Ovary (tissue), 9 donors: ENCODE data around the gene CFAP44. TPM values are rescaled to one million over a fixed set of nuclear protein-coding genes. Genes with fewer than 3 reads are reported as not detected.

Experiments
- DNase-seq, 5 donors: peaks; one replicate each; pipeline ENCODE4 v3.0.0-alpha.2; 2019 to 2020
- H3K27ac ChIP-seq, 2 donors: fragments of 200-600 bp; one replicate each; pipeline versions ENCODE4 v1.5.1 to v1.8.0; 2019 to 2022
- H3K27me3 ChIP-seq: fragments of 200-600 bp; one replicate; pipeline ENCODE4 v1.8.0; 2022
- H3K36me3 ChIP-seq: fragments of 200-600 bp; sonication (generic); one replicate; pipeline ENCODE4 v1.5.1; 2019
- H3K4me1 ChIP-seq: one replicate; pipeline ENCODE4 v1.8.1; 2013; ENCODE audit warnings: mild to moderate bottlenecking, moderate library complexity; ENCODE audit not compliant: insufficient read depth
- H3K4me3 ChIP-seq: fragments of 200-600 bp; sonication (generic); one replicate; pipeline ENCODE4 v1.5.1; 2017
- H3K9me3 ChIP-seq, 2 donors: fragments of 200-600 bp in 1 of 2; sonication (generic) in 1 of 2; one replicate each; pipeline versions ENCODE4 v1.5.1 to v1.8.1; 2013 to 2019; ENCODE audit warnings: mild to moderate bottlenecking in 1 of 2, moderate library complexity in 1 of 2
- EP300 ChIP-seq: sonication (generic); formaldehyde crosslinking; IDR thresholded peaks from one replicate; pipeline ENCODE4 v1.6.1; 2017; ENCODE audit warnings: antibody characterized with exemption
- POLR2A ChIP-seq: fragments of 450-650 bp; IDR thresholded peaks from one replicate; pipeline ENCODE4 v1.6.1; 2017; ENCODE audit warnings: antibody characterized with exemption, mild to moderate bottlenecking, moderate library complexity
- WGBS, 3 donors: extraction: QIAGEN DNeasy Blood & Tissue Kit in 1 of 3; methylation state at CpG; one replicate each; pipeline versions ENCODE4 v1.1.5 to v1.1.7; 2013 to 2017; 5-methylcytosine and 5-hydroxymethylcytosine counted together
- intact Hi-C, 4 donors: fragments of 100-400 bp; cut with DNase I; formaldehyde crosslinking; loops; one replicate each; pipeline versions ENCODE4 v1.11.0 to v1.15.1; 2022 to 2023
- microRNA-seq, 3 donors: library from miRNA; unstranded; fragments of <30 nt; microRNA quantifications; one replicate each; pipeline versions ENCODE4 to v1.2.0, GENCODE V29; 2019 to 2020
- polyA plus RNA-seq, 2 donors: library from polyadenylated mRNA; stranded (reverse); fragments of 200-250 nt in 1 of 2; fragments of 350-450 nt in 1 of 2; fragmentation: Illumina TruSeq in 1 of 2; extraction: RNeasy Lipid Tissue Mini Kit (QIAGEN cat#74804) in 1 of 2; gene quantifications; one replicate each; pipeline ENCODE4 v1.2.3, GENCODE V29; 2013 to 2014
- small RNA-seq: library from RNA; depleted of rRNA; stranded (forward); fragments of <200 nt; gene quantifications from one replicate; pipeline ENCODE3, GENCODE V24; 2016
- total RNA-seq, 7 donors: library from RNA; depleted of rRNA in 2 of 7; stranded (reverse); fragments of >200 nt in 2 of 7; fragmentation: NEBNext Ultra II Directional in 3 of 7; extraction: Animal tissue kit (Norgen Biotek cat#: 25700) in 3 of 7; gene quantifications; one replicate each; pipeline versions ENCODE4 v1.1.0 to v1.2.4, GENCODE V29; 2016 to 2023
- TF ChIP-seq, protein P1 (sequence below), 3 donors: fragments of 450-650 bp in 2 of 3; fragments of 200-600 bp in 1 of 3; IDR thresholded peaks; one replicate each; pipeline versions ENCODE4 v1.5.1 to v1.8.0; 2016 to 2022; ENCODE audit warnings: antibody characterized with exemption in 3 of 3, mild to moderate bottlenecking in 1 of 3
- donor health status: DM: no; HTN: no; CAD: no; lungs with moderate emphysema.
- donor health status: DM: no; HTN: no; CAD: no.
- donor health status: Bipolar disorder and iron deficiency.
- donor health status: DM: yes; HTN: yes; CAD: no.
- donor health status: DM: no; HTN: no; CAD: no.
- donor health status: DM: yes; HTN: yes; CAD: no.

The CFAP44 gene
- total and polyA plus RNA-seq, 9 donors = 4.8 to 27.0 (median 8.9) TPM

DNA sequence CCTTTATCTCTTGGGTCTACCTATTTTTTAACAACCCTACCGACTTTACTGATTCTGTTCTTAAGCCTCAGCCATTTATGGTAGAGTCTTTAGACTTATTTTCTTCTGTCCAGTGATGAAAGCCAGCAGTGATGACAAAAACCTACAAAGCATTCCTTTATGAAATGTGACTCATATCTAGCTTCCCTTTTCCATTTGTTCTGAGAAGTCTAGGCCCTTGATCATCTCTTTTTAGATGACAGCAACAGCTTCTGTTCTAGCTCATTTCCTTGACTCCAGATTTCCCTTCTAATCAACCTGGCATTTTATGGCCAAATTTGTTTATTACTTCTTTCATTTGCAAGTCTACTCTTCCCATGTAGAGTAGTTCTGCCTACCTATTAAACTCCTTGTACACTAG is 36.1 kb downstream of the CFAP44 start:
- intact Hi-C loops = no loop called here
- no peaks in the 10 kb centered on the region for H3K9me3 ChIP-seq
- no peak overlapping the region for H3K4me3 ChIP-seq
- no peaks in the 10 kb centered on the region for H3K36me3 ChIP-seq
- no peak for DNase-seq
- no peak overlapping the region for H3K27ac ChIP-seq
- WGBS, 3 donors = 63 to 75% (median 70%) methylated on average over 1 of the region's 1 CpG
- TF ChIP-seq, protein P1, sequence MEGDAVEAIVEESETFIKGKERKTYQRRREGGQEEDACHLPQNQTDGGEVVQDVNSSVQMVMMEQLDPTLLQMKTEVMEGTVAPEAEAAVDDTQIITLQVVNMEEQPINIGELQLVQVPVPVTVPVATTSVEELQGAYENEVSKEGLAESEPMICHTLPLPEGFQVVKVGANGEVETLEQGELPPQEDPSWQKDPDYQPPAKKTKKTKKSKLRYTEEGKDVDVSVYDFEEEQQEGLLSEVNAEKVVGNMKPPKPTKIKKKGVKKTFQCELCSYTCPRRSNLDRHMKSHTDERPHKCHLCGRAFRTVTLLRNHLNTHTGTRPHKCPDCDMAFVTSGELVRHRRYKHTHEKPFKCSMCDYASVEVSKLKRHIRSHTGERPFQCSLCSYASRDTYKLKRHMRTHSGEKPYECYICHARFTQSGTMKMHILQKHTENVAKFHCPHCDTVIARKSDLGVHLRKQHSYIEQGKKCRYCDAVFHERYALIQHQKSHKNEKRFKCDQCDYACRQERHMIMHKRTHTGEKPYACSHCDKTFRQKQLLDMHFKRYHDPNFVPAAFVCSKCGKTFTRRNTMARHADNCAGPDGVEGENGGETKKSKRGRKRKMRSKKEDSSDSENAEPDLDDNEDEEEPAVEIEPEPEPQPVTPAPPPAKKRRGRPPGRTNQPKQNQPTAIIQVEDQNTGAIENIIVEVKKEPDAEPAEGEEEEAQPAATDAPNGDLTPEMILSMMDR (IDR thresholded peaks at IDR 0.05) = no peak
- no peak for TF ChIP-seq EP300
- no peak for TF ChIP-seq POLR2A
- H3K27me3 ChIP-seq = no peaks in the 10 kb centered on the region
- no peaks in the 10 kb centered on the region for H3K4me1 ChIP-seq

DNA sequence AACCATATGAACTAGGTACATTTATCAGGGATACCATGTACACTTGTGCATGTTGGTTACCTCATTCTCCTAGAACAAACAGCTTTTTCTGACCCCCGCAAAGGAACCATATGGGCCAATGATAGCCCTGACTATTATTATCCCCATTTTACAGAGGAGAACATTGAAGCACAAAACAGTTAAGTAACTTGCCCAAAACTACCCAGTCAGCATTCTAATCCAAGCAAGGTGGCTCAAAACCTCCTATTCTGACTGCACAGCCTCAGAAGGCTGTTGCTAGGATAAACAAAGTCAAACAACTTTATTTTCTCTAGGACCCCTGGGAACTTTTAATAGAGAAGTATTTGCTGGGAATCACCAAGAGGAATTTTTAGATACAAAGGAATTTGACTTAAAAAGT is 36.7 kb downstream of the CFAP44 start:
- no peaks in the 10 kb centered on the region for H3K36me3 ChIP-seq
- H3K27me3 ChIP-seq = no peaks in the 10 kb centered on the region
- H3K4me1 ChIP-seq = no peaks in the 10 kb centered on the region
- no peak for DNase-seq
- TF ChIP-seq EP300 (no peak), POLR2A (no peak)
- TF ChIP-seq, protein P1 (IDR thresholded peaks at IDR 0.05) = no peak
- intact Hi-C loops = no loop called here
- H3K4me3 ChIP-seq = no peak overlapping the region
- H3K9me3 ChIP-seq = no peaks in the 10 kb centered on the region
- H3K27ac ChIP-seq = no peak overlapping the region
- 98 to 100% (median 98%) methylated on average over 1 of the region's 1 CpG for WGBS, 3 donors

Small RNAs within 50 kb of the gene (microRNA-seq; reads per million reads assigned to microRNA genes)
- gene MIR8076 = 0 reads per million in 3 donors

Small RNAs within 50 kb of the gene (small RNA-seq; reads per million reads assigned to genes)
- not detected for gene MIR8076

Other genes with a start within 250 kb of the CFAP44 start
- gene BOC, start 229.9 kb downstream of the CFAP44 start, total RNA-seq = 10 to 100 TPM; 33.2 to 98.5 (median 59.5) TPM
- 10 to 100 TPM; 28.6 to 34.2 TPM for gene BOC, start 229.9 kb downstream of the CFAP44 start, polyA plus RNA-seq
- 10 to 100 TPM; 13.9 to 24.1 (median 20.9) TPM for gene SPICE1, start 73.7 kb upstream of the CFAP44 start, total RNA-seq
- gene SPICE1, start 73.7 kb upstream of the CFAP44 start, polyA plus RNA-seq = 1 to 10 TPM; 5.3 to 6.6 TPM
- 10 to 100 TPM in 1 of 7 donors, 1 to 10 TPM in 3, under 1 TPM in 3; 0.40 to 12.3 (median 1.1) TPM for gene SIDT1, start 91.1 kb upstream of the CFAP44 start, total RNA-seq
- gene SIDT1, start 91.1 kb upstream of the CFAP44 start, polyA plus RNA-seq = 1 to 10 TPM in 1 of 2 donors, under 1 TPM in 1; 0.34 to 1.3 TPM